ENCODE measurements around the gene LYRM9.
"Not testable (repeated sequence)": the region's sequence is repeated elsewhere in the genome, so short reads cannot be mapped to it uniquely, and the experiment has no call there.

DNA sequence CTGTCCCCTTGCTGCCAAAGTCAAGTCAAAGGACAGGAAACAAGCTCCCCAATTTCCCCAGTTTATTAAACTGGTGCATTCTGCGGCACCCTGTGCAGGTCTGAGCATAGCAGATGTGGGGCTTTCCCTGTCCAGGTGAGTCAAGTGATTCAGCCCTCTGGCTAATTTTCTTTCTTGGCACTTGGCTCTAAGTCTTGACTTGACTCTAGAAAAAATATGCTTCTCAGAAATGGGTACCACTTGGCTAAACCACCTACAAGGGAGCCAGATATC lies 52.8 kb downstream of the LYRM9 start:
- not testable (repeated sequence) for TF ChIP-seq POLR2AphosphoS5 (IDR thresholded peaks at IDR 0.05; ENCODE audit: low read depth, low read length); EP300 (IDR thresholded peaks at IDR 0.05; ENCODE audit: borderline replicate concordance in 1 of 2, low read depth in 1 of 2, low read length in 1 of 2); CHD2 (IDR thresholded peaks at IDR 0.05; ENCODE audit: low read length, partially characterized antibody); JUND (IDR thresholded peaks at IDR 0.05); TAF1 (IDR thresholded peaks at IDR 0.05; ENCODE audit: borderline replicate concordance, low read depth, low read length); NRF1 (IDR thresholded peaks at IDR 0.05; ENCODE audit: low read depth, low read length); YY1 (IDR thresholded peaks at IDR 0.05; ENCODE audit: low read depth); MAX (IDR thresholded peaks at IDR 0.05; ENCODE audit: low read depth)
- TF ChIP-seq, protein P1, sequence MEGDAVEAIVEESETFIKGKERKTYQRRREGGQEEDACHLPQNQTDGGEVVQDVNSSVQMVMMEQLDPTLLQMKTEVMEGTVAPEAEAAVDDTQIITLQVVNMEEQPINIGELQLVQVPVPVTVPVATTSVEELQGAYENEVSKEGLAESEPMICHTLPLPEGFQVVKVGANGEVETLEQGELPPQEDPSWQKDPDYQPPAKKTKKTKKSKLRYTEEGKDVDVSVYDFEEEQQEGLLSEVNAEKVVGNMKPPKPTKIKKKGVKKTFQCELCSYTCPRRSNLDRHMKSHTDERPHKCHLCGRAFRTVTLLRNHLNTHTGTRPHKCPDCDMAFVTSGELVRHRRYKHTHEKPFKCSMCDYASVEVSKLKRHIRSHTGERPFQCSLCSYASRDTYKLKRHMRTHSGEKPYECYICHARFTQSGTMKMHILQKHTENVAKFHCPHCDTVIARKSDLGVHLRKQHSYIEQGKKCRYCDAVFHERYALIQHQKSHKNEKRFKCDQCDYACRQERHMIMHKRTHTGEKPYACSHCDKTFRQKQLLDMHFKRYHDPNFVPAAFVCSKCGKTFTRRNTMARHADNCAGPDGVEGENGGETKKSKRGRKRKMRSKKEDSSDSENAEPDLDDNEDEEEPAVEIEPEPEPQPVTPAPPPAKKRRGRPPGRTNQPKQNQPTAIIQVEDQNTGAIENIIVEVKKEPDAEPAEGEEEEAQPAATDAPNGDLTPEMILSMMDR (IDR thresholded peaks at IDR 0.05): not testable (repeated sequence)
- TF ChIP-seq, protein P2, sequence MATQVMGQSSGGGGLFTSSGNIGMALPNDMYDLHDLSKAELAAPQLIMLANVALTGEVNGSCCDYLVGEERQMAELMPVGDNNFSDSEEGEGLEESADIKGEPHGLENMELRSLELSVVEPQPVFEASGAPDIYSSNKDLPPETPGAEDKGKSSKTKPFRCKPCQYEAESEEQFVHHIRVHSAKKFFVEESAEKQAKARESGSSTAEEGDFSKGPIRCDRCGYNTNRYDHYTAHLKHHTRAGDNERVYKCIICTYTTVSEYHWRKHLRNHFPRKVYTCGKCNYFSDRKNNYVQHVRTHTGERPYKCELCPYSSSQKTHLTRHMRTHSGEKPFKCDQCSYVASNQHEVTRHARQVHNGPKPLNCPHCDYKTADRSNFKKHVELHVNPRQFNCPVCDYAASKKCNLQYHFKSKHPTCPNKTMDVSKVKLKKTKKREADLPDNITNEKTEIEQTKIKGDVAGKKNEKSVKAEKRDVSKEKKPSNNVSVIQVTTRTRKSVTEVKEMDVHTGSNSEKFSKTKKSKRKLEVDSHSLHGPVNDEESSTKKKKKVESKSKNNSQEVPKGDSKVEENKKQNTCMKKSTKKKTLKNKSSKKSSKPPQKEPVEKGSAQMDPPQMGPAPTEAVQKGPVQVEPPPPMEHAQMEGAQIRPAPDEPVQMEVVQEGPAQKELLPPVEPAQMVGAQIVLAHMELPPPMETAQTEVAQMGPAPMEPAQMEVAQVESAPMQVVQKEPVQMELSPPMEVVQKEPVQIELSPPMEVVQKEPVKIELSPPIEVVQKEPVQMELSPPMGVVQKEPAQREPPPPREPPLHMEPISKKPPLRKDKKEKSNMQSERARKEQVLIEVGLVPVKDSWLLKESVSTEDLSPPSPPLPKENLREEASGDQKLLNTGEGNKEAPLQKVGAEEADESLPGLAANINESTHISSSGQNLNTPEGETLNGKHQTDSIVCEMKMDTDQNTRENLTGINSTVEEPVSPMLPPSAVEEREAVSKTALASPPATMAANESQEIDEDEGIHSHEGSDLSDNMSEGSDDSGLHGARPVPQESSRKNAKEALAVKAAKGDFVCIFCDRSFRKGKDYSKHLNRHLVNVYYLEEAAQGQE (IDR thresholded peaks at IDR 0.05; ENCODE audit: low read depth, low read length): not testable (repeated sequence)

All from SK-N-SH (cell line).